Loucy (cell line): ENCODE measurements around the gene APLN.

Source experiments
- CTCF ChIP-seq: fragments of 200-600 bp; sonication (generic); conservative IDR thresholded peaks from 2 replicates; pipeline ENCODE4 v1.5.1; 2014; ENCODE audit warnings: mild to moderate bottlenecking, antibody characterized with exemption, low read length
- EZH2phosphoT487 ChIP-seq: fragments of 200-600 bp; IDR thresholded peaks from 2 replicates; pipeline ENCODE4 v1.6.1; 2018; ENCODE audit warnings: antibody characterized with exemption, mild to moderate bottlenecking, moderate library complexity, borderline replicate concordance

GRCh38 chrX:129694805-129695204 is 40.0 kb upstream of the APLN start:
- no peak for TF ChIP-seq CTCF
- TF ChIP-seq EZH2phosphoT487: no peak
